Activated CD4-positive, alpha-beta T cell treated with anti-CD3 and anti-CD28 coated beads for 4 hours (primary cell): Measurements from ENCODE around the gene FLOT2.
"Not testable (repeated sequence)": the region's sequence is repeated elsewhere in the genome, so short reads cannot be mapped to it uniquely, and the experiment has no call there.

ENCODE experiments used
- DNase-seq, 2 donors: peaks; one replicate each; pipeline ENCODE4 v3.0.0-alpha.2; 2020

The FLOT2 gene

GRCh38 chr17:28842282-28843012 is 55.1 kb downstream of the FLOT2 start, which contains the start of gene FAM222B:
Gene FAM222B (minus strand): TSS chr17:28842790. CDS start chr17:28766667, 76,123 bp downstream.
- peak; percentile 79 to 85 for DNase-seq

DNA sequence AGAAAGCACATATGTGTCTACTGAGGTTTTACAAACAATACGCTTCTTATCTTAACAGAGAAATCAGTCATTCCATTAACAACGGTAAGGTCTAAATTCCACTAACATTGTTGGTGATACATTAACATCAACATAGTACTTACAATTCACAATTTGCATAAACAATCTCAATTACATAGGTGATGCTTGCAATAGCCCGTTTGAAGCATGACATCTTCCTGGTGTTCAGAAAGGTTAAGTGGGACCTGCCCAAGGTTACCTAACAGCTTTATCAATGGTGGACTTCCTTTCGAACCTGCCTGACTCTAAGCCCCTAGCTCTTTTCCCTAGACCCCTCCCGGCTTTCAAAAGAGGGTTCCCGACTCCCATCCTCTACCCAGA is 55.6 kb downstream of the FLOT2 start:
- no peak for DNase-seq

GRCh38 chr17:28839221-28839620 is 58.3 kb downstream of the FLOT2 start:
- DNase-seq, result no peak

DNA sequence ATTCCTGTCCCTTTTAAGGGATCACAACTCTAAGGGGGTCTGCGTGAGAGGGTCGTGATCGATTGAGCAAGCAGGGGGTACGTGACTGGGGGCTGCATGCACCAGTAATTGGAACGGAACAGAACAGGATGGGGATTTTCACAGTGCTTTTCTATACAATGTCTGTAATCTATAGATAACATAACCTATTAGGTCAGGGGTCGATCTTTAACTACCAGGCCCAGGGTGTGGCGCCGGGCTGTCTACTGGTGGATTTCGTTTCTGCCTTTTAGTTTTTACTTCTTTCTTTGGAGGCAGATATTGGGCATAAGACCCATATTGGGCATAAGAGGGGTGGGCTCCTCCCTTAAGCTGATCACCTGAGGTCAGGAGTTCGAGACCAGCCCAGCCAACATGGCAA is 61.0 kb downstream of the FLOT2 start:
- not testable (repeated sequence) for DNase-seq

DNA sequence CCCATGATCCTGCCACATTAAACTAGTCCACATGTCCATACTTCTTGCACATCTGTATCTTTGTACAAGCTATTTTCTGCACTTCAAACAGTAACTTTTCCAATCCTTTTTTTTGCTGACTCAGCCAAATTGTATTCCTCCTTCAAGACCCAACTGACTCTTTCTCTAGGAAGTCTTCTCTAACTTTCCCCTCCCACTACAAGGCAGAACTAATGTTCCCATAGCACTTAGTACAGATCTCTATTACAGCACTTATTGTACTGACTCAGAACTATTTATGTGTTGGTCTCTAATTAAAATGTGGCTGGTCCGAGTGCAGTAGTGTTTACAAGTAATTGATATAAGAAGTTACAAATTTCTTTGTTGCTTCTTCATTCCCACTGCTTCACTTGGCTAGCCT is 63.1 kb downstream of the FLOT2 start:
- DNase-seq, result no peak
